ENCODE data around the gene ABCB4.

The ABCB4 gene

DNA sequence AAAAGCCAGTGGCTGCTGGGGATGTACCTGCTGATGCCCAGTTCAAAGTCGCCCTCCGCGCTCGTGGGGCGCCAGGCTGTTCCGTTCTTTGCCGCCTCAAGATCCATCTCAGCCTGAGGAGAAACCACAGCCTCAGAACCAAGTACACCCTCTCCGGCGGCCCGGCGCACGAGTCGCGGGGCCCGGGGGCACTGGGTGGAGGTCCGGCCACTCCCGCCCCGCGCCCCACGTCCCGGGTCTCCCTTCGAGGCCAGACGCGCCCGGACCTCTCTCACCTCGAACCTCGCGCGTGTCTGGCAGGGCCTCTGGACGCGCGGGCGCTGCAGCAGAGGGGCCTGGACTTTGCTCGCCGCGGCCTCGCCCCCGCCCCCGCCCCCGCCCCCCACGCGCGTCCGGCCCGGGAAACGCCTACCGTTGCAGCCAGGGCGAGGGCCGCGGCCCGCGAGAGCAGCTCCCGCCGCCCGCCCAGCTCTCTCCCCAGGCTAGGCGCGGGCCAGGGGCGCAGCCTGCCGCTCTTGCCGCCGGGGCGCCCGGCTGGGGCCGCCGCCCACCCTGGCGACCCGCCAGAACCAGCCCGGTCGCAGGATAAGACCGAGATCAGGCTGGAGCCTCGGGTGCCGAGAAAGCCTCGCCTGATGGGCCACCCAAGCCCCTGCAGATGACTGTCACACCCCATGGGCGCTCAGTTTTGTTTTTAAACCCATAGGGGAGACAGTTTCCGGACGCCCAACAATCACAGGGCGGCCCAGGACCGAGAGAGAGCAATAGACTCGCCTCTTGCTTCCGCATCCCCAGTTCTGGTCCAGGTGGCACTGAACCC lies at the start of gene ABCB4:
ABCB4 (minus strand) TSS at position 322 of the 820 bp plus-strand sequence; CDS start at position 107, 215 bp downstream.
- no peak for DNase-seq

DNA sequence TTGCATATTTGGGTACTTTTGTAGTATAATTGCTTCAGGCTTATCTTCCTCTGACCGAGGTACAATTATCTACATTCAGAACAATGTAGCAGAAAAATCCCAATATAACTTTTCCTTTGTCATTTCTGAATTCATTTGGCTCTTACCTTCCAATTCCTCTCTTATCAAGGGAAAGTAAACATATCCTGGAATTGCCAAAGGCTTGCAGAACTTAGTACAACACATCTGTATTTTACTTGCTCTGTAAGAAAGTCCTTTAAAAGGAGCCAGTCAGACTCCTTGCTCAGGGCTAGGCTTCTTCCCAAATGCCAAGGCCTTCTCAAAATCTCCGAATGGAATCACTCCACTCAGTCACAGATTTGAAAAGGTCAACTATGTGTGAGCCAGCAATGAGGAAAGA lies 43.3 kb upstream of the ABCB4 start:
- no peak for DNase-seq

DNA sequence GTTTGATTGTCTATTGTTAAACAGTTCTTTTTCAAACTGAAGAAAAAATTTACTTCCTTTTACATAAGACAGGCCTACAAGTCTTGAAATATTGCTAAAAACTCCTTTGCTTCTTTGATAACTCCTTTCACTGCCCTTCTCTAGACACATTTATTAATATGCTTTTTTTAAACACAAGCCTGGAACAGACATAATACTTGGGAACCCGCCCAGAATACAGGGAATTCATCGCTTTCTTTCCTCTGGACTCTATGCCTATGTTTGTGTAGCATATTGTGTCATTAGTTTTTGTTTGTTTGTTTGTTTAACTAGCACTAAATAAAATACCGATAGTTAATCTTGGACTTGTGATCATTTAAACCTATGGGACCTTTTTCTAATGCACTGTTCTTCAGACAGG lies 42.4 kb upstream of the ABCB4 start:
- no peak for DNase-seq

DNA sequence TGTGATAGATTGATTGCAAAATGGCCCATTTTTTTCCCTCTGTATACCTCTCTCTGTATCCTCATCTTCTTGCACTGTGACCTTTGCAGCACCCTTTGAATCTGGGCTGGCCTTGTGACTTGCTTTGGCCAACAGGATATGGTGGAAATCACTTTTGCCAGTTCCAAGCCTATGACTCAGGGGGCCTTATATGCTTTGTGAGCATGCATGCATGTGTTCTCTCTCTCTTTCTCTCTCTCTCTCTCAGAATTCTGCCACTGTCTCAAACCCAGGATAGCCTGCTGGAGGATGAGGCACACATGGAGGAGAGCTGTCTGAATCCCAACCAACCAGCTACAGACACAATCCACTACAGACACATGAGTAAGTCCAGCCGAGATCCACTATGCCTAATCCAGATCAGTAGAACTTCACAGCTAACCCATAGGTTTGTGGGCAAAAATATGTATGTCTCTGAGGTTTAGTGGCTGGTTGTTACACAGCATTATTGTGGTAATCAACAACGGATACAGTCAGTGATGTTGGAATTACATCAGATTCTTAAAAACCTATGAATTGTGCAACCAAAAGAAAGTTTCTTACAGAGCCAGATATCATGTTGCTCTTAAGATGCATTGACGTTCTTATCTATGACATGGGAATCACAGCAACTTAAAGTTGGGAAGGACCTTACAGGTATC lies 41.8 kb upstream of the ABCB4 start:
- DNase-seq, result no peak

DNA sequence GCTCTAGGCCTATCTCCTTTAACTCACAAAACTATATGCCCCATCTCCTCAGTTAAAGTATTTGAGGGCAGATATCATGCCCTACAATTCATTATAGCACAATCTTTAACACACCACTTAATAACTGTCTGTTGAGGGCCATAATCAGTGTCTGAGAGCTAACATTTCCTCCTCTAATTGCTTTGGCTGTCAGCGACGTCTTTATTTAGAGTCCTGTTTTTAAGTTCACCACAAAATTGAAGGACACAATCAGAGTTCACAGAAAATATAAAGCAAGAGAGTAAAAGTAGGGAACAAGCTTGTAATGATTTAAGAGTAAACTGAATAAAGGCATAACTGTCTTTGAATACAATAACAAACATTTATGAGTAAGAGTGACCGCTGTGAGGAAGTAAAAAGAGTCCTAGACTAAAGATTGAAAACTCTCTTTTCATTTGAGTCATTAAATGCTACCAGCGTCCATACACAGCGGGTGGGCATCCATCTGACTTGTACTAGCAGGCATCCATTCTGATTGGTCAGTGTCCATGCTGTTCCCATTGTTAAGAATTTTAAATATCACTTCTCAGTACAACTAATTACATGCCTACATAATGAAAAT lies 38.4 kb upstream of the ABCB4 start:
- no peak for DNase-seq

DNA sequence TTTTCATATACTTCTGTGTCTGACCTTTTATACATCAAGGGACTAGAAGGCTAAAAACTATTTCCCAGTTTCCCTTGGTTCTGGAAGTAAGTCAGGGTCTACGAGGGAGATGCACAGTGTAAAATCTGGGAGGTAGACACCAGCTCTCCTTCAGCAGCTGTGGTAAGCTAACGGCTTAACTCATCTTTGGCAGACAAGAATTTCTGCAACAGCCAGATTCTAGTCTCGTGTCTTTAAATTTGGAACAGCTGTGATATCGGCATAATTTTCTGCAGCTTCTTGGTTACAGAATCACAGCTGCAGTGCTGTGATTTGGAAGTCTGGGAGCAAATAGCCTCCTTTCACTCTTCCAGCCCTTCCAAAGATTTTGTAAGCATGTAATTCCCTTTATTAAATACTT lies 37.4 kb upstream of the ABCB4 start:
- no peak for DNase-seq

DNA sequence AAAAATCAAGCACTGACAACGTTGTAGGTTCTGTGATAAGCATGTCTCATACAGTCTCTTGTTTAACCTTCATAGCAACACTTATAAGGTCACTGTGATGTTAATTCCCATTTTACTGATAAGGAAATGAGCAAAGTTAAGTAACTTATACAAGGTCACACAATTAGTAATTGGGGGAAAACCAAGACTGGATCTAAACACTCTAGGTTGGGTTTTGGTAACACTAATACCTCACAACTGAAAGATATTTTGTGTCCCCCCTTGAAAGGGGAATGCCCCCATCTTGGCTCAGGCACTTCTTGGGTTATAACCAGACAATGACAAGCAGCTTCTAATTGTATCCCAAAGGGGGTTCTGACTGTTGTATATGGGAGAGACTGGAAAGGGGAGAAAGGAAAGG lies 36.0 kb upstream of the ABCB4 start:
- DNase-seq, result no peak

DNA sequence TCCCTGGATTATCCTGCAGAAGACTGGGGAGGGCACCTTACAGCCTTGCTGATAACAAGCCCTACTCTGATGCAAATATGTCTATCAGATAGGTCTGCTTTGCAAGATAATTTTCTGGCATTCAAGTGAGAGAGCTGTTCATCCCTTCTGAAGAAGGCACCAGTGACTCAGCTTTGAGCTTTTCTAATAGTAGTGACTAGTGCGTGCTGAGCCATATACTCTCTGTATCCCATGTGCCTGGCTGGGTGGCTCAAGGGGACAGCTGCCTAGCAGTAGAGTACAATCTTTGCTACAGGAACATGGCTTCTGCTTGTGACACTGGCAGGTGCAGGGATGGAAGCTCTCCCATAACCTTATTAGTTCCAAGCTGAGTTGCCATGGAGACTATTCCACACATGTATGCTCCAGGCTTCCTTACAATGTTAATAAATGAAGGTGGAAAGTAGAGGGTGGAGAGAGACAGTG lies 35.0 kb upstream of the ABCB4 start:
- no peak for DNase-seq

DNA sequence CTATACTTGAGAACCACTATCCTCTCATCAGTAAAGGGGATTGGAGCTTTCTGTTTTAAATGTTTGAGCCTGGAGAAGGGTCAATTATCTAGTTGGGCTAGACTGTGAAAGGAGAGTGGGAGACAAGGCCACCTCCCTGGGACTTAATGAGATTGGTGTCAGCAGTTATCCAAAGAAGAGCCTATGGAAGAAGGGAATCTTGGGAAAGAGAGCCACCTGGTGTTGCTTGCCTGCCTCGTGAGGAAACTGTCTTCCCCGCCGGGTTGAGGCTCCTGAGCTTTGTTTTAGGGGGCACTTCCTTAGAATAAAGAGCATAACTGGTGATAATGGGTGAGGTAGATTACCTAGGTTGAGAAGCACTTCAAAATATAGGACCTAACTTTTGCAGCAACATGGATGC lies 32.0 kb upstream of the ABCB4 start:
- DNase-seq, result no peak

DNA sequence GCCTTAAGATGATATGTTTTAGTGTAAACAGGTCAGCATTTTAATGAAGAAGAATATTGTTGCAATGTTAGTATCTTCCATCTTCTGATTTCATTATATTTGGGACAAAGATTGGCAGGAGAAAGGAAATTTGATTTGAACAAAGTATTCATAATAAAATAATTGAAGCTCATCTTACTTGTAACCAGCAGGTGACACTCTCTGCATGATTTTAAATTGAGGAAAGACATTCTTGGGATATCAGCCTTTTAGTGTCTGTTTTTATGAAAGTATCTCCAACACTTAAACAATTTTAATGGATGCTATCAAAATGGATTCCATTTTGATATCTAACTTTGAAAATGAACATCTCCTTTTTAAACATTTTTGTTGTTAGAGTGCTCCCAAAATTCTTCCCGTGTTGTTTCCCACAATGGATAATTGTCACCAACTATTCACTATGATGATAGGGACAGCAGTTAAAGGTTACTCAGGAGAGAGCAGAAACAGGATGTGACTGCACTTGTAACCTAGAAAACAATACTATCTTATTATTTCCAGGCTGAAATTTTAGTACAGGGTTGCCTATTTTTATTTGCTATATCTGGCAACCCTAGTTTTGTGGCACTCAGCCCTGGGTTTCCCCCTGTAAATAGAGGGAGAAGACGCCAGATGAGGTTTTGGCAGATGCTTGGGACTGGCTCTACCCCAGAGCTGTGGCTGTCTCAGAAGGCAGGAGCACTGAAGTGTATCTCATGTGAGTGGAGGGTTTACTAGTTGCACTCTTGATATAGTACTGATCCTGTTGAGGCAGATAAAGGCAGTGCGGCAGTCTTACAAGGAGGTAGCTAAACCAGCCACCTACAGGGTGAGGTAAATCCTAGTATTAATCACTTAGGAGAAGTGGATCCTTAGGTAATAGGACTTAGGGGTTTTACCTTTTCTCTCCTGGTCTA lies 31.0 kb upstream of the ABCB4 start:
- DNase-seq, result no peak

DNA sequence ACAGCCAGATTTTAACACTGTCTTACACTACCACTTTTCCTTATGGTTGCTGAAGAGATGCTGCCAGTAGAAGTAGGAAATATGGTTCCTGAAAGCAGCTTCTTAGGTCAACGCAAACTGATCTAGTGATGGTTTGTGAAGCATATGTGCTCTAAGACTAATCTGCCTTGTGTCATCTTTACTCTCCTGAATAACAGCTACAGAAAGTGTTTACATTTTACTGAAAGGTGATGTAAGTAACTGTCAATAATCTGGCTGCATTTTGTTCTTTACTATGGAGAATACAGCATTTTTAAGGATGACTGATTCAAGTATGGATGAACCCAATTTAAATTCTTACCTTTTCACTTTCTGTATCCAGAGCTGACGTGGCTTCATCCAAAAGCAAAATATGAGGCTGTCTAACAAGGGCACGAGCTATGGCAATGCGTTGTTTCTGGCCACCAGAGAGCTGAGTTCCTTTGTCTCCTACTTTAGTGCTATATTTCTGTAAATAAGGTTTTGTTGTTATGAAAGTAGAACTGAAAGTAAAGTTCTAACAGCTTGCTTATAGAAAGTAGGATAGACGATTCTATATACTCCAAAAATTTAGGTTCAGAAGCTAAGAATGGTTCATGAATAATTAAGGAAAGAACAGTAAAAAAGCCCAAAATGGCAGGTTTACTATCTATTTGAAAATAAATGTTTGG lies 30.2 kb upstream of the ABCB4 start:
- no peak for DNase-seq

DNA sequence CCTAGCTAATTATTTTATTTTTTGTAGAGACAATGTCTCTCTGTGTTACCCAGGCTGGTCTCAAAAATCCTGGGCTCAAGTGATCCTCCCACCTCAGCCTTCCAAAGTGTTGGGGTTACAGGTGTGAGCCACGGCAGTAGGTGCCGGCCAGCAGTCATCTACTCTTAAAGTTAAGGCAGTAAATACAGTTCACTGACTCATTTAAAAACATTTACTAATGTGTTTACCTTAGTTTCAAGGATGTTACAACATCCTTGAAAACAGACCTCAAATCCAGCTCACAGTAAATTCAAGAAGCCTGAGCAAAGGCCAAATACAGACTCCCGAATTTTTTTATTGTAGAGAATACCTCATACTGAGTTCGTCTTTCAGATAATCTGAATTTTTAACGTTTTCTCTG lies 29.6 kb upstream of the ABCB4 start:
- no peak for DNase-seq

DNA sequence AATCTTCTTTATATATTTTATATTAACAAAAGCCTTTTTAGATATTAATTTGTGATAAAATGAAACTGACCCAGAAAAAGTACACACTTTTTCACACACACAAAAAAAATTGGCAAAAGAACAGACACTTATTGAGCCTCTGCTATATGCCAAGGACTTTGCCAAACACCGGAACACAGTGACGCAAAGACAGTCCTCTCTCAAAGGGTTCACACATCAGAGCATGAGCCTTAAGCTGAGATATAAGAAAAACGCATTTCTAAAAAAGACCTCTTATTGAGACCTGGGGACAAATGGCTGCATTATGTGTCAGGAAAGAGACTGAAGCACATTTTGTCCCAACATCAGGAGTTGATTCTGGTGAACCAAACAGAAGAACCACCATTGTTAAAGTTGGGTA lies 24.0 kb upstream of the ABCB4 start:
- DNase-seq, result no peak

DNA sequence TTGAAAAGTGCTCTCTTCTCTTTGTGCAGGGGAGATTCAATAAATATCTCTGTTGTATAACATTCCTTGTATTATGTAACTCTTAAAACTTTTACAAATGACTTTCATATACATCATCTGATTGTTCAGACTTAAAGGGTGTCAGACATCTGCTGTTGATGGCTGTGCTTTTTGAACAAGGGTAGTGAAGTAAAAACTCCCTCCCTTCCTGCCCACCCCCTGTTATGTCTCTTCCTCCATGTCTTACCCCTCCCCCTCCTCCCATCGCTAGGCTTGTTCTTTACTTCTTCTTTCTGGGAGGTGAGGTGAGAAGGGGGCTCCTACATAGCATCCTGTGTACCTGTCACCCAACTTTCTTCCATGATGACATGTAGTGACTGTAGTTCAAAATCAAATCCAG lies 23.4 kb upstream of the ABCB4 start:
- no peak for DNase-seq

DNA sequence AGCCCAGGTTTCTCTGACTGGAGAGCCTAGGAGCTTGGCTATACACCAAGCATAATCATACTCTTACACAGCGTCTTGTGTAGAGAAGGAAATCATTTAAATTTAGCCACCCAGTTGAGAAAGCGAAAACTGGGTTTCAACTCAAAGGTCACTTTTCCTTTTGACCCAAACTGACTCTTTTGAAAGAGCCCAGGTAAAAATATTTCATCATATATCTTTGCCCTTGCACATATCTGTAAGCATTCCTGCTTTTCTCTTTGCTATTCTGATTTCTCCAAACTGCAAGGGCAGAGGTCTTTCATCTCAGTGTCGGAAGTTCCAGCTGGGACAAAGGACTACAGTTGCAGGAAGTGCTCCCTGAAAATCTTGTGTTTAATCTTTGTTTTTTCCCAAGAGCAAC lies 22.0 kb upstream of the ABCB4 start:
- no peak for DNase-seq

DNA sequence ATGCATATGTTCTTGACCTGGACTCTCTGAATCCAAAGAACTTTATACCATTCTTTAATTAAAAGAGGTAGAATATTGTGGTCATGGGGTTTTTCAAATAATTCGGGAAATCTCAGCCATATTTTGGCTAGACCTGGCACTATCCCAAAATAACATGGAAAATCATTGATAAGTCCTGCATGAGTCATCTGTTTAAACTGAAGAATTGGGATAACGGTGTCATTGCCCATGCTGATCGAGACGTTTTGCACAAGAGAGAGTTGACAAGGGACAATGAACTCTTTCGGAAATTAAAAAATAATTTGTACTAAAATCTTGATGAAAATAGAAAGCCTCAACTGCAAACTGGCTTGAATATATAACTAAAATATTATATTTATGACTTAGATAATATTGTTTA lies 19.9 kb upstream of the ABCB4 start:
- no peak for DNase-seq

DNA sequence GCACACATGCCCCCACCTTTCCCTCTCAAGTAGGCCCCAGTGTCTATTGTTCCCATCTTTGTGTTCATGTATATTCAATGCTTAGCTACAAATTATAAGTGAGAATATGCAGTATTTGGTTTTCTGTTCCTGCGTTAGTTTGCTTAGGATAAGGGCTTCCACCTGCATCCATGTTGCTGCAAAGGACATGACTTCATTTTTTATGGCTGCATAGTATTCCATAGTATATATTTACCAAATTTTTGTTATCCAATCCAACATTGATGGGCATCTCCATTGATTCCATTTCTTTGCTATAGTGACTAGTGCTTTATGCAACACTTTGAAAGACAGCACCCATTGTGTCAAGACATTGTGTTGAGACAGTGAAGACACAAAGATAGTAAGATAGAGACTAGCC lies 19.0 kb upstream of the ABCB4 start:
- DNase-seq, result no peak

DNA sequence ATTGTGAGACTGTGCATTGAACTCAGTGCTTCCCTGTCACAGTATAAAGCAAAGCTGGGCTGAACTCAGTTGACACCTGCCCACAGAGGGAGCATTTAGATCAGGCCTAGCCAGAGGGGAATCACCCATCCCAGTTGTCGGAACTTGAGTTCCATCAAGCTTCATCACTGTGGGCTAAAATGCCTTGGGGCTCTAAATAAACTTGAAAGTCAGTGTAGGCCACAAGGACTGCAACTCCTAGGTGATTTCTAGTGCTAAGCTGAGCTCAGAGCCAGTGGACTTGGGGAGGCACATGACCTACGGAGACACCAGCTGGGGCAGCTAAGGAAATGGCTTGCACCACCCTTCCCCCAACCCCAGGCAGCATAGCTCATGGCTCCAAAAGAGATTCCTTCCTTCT lies 7.7 kb upstream of the ABCB4 start:
- no peak for DNase-seq

DNA sequence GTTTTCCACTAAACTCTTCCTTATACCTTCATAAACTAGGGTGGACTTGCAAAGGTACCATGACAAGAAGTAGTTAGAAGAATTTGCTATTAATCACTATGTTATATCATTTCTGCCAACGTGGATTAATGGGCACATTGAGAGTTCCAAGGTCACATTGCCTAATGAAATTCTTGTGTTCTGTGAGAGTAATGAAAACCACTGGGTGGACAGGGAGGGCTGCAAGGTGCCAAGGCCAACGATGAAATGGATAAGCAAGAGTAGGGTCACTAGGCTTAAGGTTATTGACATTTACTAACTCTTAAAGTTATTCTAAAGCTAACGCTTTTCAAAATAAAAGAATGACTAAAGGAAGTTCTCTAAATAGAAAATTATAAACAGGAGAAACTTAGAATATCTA lies 6.6 kb upstream of the ABCB4 start:
- DNase-seq, result no peak

DNA sequence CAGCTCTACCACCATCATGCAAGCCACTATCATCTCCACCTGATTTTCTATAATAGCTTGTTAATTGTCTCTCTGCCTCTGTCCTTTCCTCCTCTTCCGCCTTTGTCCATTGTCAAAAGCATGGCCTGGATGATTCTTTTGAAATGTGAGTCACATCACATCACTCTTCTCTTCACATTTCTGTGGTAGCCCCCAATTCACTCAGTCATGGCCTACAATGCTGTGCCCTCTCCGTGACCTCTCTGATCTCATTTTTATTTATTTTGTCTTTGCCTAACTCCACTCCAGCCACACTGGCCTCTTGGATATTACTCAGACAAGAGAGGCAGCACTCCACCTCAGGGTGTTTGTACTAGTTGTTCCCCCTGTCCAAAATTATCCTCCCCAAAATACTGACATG lies 4.9 kb upstream of the ABCB4 start:
- no peak for DNase-seq

DNA sequence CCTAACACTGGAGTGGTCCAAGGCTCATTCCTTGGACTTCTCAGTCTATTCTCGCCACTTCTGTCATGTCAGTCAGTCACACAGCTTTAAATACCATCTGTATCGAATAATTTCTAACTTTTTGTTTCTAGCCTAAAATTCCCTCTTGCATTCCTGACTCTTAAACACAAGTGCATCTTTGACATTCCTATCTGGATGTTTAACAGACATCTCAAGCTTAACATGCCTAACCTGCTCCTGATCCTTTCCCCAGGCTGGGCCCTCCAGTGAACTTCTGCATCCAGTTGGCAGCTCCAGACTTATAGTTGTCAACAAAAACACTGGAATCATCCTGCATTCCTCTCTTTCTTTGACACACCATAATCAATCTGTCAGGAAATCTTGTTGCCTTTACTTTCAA lies 4.5 kb upstream of the ABCB4 start:
- no peak for DNase-seq

DNA sequence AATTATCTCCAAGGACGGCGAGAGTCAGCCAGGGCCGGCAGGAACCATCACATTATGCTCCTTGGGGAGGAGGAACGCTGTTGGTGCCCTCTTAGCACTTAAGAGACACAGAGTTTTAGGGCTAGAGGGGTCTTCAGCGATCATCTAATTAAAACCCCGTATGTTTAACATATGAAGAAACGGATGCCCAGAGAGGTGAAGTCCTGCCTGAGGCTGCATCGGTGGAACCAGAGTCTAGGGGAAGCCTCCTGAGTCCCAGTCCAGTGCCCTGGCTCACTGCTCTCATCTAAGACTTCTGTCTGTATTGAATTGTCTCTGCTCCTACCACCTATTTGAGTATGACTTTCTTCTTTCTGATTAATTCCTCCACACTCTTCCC lies 688 bp upstream of the ABCB4 start:
- DNase-seq, result no peak
